NT2/D1 (cell line): ENCODE results near the gene KLF13.

Source experiments
- SUZ12 ChIP-seq: IDR thresholded peaks from 2 replicates; pipeline ENCODE4 v1.6.1; 2011; ENCODE audit not compliant: insufficient read length, insufficient read depth; ENCODE audit errors: extremely low read depth
- YY1 ChIP-seq: IDR thresholded peaks from 2 replicates; pipeline ENCODE4 v1.6.1; 2011; ENCODE audit not compliant: insufficient read length, insufficient read depth
- ZNF274 ChIP-seq: IDR thresholded peaks from 2 replicates; pipeline ENCODE4 v1.6.1; 2011; ENCODE audit warnings: mild to moderate bottlenecking, low read depth, low read length

DNA sequence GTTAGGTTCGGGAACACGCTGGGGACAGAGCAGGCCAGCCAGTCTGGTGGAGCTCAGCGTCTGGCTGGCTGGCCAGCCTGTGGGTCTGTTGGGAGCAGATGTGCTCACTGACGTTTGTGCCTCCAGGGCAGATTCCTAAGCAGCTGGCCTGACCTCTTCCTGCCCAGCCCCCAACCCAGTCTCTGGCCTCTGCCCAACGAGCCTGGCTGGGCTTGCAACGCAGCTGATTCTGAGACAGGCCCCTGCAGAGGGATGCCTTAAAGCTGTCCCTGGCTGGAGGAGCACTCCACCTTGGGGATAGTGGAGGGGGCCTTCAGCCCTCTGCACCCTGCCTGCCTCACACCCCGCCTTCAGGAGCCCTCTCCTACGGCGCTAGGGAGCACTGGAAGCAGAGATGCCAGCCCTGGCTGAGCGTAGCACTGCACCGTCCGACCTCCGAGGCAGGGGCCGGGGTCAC lies 46.0 kb downstream of the KLF13 start:
- TF ChIP-seq YY1, result no peak
- TF ChIP-seq ZNF274, result no peak
- no peak for TF ChIP-seq SUZ12
